T1000 (cell line): ENCODE data around the gene CDK11B.
"Not testable (repeated sequence)": the region's sequence is repeated elsewhere in the genome, so short reads cannot be mapped to it uniquely, and the experiment has no call there.

ENCODE experiments used
- DNase-seq: peaks from one replicate; lab custom pipeline; 2025; ENCODE audit warnings: mixed read lengths; lab: John Stamatoyannopoulos, UW

Gene CDK11B

GRCh38 chr1:1658583-1659549 lies at the start of gene CDK11B:
Gene CDK11B (minus strand): TSS chr1:1659004. CDS start chr1:1657485, 1,519 bp downstream.
- DNase-seq: peak; percentile 92

GRCh38 chr1:1707897-1708296 lies 49.1 kb upstream of the CDK11B start:
- DNase-seq: not testable (repeated sequence)

GRCh38 chr1:1707241-1707640 lies 48.4 kb upstream of the CDK11B start:
- DNase-seq: not testable (repeated sequence)

- DNase-seq: not testable (repeated sequence)
Measured at GRCh38 chr1:1705623-1706022, 46.8 kb upstream of the CDK11B start.

GRCh38 chr1:1704284-1704957 lies 45.6 kb upstream of the CDK11B start:
- not testable (repeated sequence) for DNase-seq

GRCh38 chr1:1703796-1704195 lies 45.0 kb upstream of the CDK11B start:
- no peak for DNase-seq

GRCh38 chr1:1702506-1702905 lies 43.7 kb upstream of the CDK11B start:
- DNase-seq: not testable (repeated sequence)

GRCh38 chr1:1700557-1700956 lies 41.8 kb upstream of the CDK11B start:
- DNase-seq: not testable (repeated sequence)

GRCh38 chr1:1700067-1700466 lies 41.3 kb upstream of the CDK11B start:
- not testable (repeated sequence) for DNase-seq

- DNase-seq: not testable (repeated sequence)
Measured at GRCh38 chr1:1699061-1699460, 40.3 kb upstream of the CDK11B start.

GRCh38 chr1:1697358-1698183 lies 38.8 kb upstream of the CDK11B start:
- not testable (repeated sequence) for DNase-seq

GRCh38 chr1:1696431-1697357 lies 37.9 kb upstream of the CDK11B start:
- not testable (repeated sequence) for DNase-seq

GRCh38 chr1:1692714-1693647 lies 34.2 kb upstream of the CDK11B start, which contains the start of gene SLC35E2B:
Gene SLC35E2B (minus strand): TSS chr1:1692795. CDS start chr1:1676699, 16,096 bp downstream.
- peak; percentile 88 for DNase-seq

GRCh38 chr1:1692324-1692713 lies 33.5 kb upstream of the CDK11B start:
- DNase-seq: not testable (repeated sequence)

GRCh38 chr1:1691443-1691842 lies 32.6 kb upstream of the CDK11B start:
- not testable (repeated sequence) for DNase-seq

- not testable (repeated sequence) for DNase-seq
Measured at GRCh38 chr1:1689526-1689925, 30.7 kb upstream of the CDK11B start.

- DNase-seq: no peak
Measured at GRCh38 chr1:1687846-1688245, 29.0 kb upstream of the CDK11B start.

GRCh38 chr1:1684031-1684681 lies 25.4 kb upstream of the CDK11B start:
- DNase-seq: no peak
